Measurements from ENCODE around the gene TAF6. TPM values are rescaled to one million over a fixed set of nuclear protein-coding genes. Genes with fewer than 3 reads are reported as not detected.

TAF6 gene
- total and polyA plus RNA-seq, 9 of the 15 experiments (the other 6 are each of a cell fraction or from before 2014, with no cell fraction given), result 0.78 to 78.7 (median 21.3) TPM

DNA sequence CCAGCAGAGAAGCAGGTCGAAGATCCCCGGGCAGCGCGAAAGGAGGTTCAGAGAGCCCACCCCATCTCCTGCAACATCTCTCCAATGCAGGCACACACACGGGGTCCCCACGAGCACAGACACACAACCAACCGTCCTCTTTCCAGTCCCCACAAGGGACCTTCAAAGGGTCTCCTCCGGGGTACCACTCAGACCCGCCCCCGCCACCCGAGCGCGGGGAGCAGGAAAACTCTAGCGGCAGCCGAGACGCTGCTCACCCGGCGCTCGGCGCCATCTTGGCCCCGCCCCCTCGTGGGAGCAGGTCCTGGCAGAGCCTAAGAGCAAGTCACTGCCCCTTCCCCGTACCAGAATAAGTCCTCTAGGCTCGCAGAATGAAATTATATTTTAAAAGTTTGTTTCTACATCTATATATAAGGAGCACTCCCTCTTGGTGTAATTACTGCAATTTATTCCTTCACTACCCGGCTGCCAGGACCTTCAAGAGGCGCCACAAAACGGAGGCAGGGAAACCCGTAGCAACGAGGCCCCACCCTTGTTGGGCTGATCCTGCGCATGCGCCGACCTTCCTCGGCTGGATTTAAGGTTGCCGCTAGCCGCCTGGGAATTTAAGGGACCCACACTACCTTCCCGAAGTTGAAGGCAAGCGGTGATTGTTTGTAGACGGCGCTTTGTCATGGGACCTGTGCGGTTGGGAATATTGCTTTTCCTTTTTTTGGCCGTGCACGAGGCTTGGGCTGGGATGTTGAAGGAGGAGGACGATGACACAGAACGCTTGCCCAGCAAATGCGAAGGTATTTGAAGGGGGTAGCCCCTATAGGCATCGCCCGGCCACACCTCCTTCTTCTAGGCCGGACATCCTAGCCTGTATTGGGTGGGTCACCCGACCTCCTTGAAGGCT is at the start of gene TAF6, which contains the start of gene CNPY4 (continued):
- TF ChIP-seq HEY1 (CRISPR knock-in tag; IDR thresholded peaks at IDR 0.05; ENCODE audit: borderline replicate concordance) (0 out of 2 replicates have a peak, but pooled peaks have one; percentile 6), SMAD3 (CRISPR knock-in tag; conservative IDR thresholded peaks at IDR 0.05) (peak; percentile 72; the same call in 1 of the 2 replicates), CBX8 (IDR thresholded peaks at IDR 0.05; ENCODE audit: borderline replicate concordance, extremely low read depth, low read depth, low read length, poor library complexity, severe bottlenecking) (no peak), NEUROD1 (IDR thresholded peaks at IDR 0.05; ENCODE audit: borderline replicate concordance, low read depth, low read length, partially characterized antibody) (peak; percentile 73), CHD7 (IDR thresholded peaks at IDR 0.05; ENCODE audit: low read depth, low read length) (no peak), ELF4 (CRISPR knock-in tag; IDR thresholded peaks at IDR 0.05) (peak; percentile 86; the same call in 1 of the 2 replicates)
- TF ChIP-seq, protein P1, sequence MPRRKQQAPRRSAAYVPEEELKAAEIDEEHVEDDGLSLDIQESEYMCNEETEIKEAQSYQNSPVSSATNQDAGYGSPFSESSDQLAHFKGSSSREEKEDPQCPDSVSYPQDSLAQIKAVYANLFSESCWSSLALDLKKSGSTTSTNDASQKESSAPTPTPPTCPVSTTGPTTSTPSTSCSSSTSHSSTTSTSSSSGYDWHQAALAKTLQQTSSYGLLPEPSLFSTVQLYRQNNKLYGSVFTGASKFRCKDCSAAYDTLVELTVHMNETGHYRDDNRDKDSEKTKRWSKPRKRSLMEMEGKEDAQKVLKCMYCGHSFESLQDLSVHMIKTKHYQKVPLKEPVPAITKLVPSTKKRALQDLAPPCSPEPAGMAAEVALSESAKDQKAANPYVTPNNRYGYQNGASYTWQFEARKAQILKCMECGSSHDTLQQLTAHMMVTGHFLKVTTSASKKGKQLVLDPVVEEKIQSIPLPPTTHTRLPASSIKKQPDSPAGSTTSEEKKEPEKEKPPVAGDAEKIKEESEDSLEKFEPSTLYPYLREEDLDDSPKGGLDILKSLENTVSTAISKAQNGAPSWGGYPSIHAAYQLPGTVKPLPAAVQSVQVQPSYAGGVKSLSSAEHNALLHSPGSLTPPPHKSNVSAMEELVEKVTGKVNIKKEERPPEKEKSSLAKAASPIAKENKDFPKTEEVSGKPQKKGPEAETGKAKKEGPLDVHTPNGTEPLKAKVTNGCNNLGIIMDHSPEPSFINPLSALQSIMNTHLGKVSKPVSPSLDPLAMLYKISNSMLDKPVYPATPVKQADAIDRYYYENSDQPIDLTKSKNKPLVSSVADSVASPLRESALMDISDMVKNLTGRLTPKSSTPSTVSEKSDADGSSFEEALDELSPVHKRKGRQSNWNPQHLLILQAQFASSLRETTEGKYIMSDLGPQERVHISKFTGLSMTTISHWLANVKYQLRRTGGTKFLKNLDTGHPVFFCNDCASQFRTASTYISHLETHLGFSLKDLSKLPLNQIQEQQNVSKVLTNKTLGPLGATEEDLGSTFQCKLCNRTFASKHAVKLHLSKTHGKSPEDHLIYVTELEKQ (CRISPR knock-in tag; IDR thresholded peaks at IDR 0.05), result no peak
- TF ChIP-seq, protein P2, sequence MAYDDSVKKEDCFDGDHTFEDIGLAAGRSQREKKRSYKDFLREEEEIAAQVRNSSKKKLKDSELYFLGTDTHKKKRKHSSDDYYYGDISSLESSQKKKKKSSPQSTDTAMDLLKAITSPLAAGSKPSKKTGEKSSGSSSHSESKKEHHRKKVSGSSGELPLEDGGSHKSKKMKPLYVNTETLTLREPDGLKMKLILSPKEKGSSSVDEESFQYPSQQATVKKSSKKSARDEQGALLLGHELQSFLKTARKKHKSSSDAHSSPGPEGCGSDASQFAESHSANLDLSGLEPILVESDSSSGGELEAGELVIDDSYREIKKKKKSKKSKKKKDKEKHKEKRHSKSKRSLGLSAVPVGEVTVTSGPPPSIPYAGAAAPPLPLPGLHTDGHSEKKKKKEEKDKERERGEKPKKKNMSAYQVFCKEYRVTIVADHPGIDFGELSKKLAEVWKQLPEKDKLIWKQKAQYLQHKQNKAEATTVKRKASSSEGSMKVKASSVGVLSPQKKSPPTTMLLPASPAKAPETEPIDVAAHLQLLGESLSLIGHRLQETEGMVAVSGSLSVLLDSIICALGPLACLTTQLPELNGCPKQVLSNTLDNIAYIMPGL (CRISPR knock-in tag; IDR thresholded peaks at IDR 0.05), result peak; percentile 72; the same call in 1 of the 2 replicates

All from K562 (cell line).